ENCODE data around the gene LTC4S.

The LTC4S gene

GRCh38 chr5:179795863-179796833 lies 2.4 kb downstream of the LTC4S start:
- peak; percentile 55 to 68 for DNase-seq (ENCODE audit: low read depth in 2 of 2)

GRCh38 chr5:179796877-179797608 lies 3.3 kb downstream of the LTC4S start:
- DNase-seq (ENCODE audit: low read depth in 2 of 2) = no peak

GRCh38 chr5:179797741-179798140 lies 4.0 kb downstream of the LTC4S start:
- DNase-seq (ENCODE audit: low read depth in 2 of 2) = no peak

GRCh38 chr5:179798144-179798770 lies 4.5 kb downstream of the LTC4S start:
- no peak for DNase-seq (ENCODE audit: low read depth in 2 of 2)

GRCh38 chr5:179798771-179799643 lies 5.2 kb downstream of the LTC4S start:
- no peak for DNase-seq (ENCODE audit: low read depth in 2 of 2)

GRCh38 chr5:179799644-179799973 lies 5.8 kb downstream of the LTC4S start:
- no peak for DNase-seq (ENCODE audit: low read depth in 2 of 2)

- no peak for DNase-seq (ENCODE audit: low read depth in 2 of 2)
These were observed 6.4 kb downstream of the LTC4S start for GRCh38 chr5:179800071-179800695.

- no peak for DNase-seq (ENCODE audit: low read depth in 2 of 2)
These were observed 7.0 kb downstream of the LTC4S start for GRCh38 chr5:179800696-179801201.

- peak; percentile 84 for DNase-seq (ENCODE audit: low read depth in 2 of 2)
These were observed 7.8 kb downstream of the LTC4S start for GRCh38 chr5:179801304-179802206.

GRCh38 chr5:179802207-179802883 lies 8.6 kb downstream of the LTC4S start:
- no peak for DNase-seq (ENCODE audit: low read depth in 2 of 2)

- DNase-seq (ENCODE audit: low read depth in 2 of 2) = no peak
These were observed 9.3 kb downstream of the LTC4S start for GRCh38 chr5:179802950-179803562.

- DNase-seq (ENCODE audit: low read depth in 2 of 2) = no peak
These were observed 10.1 kb downstream of the LTC4S start for GRCh38 chr5:179803651-179804554.

GRCh38 chr5:179804555-179804947 lies 10.8 kb downstream of the LTC4S start:
- no peak for DNase-seq (ENCODE audit: low read depth in 2 of 2)

- no peak for DNase-seq (ENCODE audit: low read depth in 2 of 2)
These were observed 11.3 kb downstream of the LTC4S start for GRCh38 chr5:179805070-179805528.

- no peak for DNase-seq (ENCODE audit: low read depth in 2 of 2)
These were observed 11.9 kb downstream of the LTC4S start for GRCh38 chr5:179805529-179806249.

GRCh38 chr5:179806250-179807048 lies 12.7 kb downstream of the LTC4S start, which contains the start of gene MGAT4B:
MGAT4B (minus strand) TSS chr5:179806866; CDS start chr5:179806583, 283 bp downstream.
- peak in 1 of 2 donors; percentile 62 for DNase-seq (ENCODE audit: low read depth in 2 of 2)
